NCI-H2081 (cell line): Measurements from ENCODE around the gene YBX2.
A peak's percentile ranks its signal among the peaks of the same experiment; 100 is the strongest.

ENCODE experiments used
- DNase-seq, 2 experiments: peaks; one replicate each; lab custom pipeline; 2025; lab: John Stamatoyannopoulos, UW

YBX2 gene

DNA sequence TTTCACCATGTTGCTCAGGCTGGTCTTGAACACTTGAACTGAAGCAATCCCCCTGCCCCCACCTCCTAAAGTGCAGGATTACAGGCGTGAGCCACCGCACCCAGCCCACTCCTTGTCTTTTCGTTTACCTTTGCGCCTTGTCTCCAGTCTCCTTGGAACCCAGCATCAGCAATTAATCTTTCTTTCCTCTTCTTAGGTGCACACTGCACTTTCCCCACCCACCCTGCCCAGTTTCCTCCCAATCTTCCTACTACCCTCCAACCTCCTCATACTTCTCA is 30.7 kb downstream of the YBX2 start:
- DNase-seq, result no peak

DNA sequence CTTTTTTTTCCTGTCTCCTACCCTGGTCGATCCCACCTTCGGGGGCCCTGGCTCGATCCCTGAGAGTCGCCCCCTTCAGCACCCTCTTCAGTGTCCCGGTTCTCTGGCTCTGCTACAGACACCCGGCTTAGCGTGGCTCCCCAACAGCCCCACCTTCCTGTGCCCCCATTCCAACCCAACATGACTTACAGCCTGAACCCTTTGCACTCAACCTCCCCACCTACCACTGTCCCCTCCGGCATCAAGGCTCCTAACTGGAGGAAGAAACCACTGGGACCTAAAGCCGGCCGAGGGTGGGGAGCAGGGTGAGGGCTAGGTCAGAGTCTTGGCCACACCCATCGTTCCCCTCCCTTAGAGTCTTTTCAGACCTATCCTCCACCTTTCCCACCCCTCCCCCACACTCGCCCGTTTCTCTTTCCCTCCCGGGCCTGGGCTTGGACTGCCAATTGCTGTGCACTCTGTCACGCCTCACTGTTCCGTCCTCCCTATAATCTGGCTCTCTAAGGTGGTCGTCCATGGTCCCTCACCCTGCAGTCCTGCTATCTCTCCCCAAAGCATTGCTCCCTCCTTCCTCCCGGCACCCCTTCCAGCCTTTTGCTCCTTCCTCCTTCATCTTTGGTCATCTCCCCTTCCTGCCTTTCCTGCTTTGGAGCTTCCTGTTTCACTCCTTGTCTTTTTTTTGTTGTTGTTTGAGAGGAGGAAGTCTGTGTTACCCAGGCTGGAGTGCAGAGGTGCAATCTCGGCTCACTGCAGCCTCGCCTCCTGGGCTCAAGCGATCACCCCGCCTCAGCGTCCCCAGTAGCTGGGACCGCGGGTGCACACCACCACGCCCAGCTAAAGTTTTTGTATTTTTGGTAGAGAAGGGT is 31.3 kb downstream of the YBX2 start:
- peak in 1 of 2 experiments; percentile 8 for DNase-seq

GRCh38 chr17:7262192-7262934 is 32.1 kb downstream of the YBX2 start, which contains the start of gene CLDN7:
CLDN7 (minus strand) TSS chr17:7262478; CDS start chr17:7262043, 435 bp downstream.
- peak; percentile 56 to 78 for DNase-seq

GRCh38 chr17:7261379-7262191 is 32.9 kb downstream of the YBX2 start:
- no peak for DNase-seq

GRCh38 chr17:7260651-7261378 is 33.6 kb downstream of the YBX2 start:
- peak; percentile 25 to 38 for DNase-seq

DNA sequence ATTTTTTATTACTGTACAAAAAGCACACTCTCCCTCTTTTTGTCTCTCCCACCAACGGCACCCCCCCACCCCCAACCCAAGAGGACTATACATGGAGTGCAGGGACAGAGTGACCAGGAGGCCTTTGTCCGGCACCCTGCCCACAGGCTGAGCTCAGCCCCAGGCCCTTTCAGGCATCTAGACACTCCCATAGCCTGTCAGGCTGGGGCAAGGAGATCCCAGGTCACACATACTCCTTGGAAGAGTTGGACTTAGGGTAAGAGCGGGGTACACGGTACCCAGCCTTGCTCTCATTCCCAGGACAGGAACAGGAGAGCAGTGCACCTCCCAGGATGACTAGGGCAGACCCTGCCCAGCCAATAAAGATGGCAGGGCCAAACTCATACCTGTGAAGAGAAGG is 34.3 kb downstream of the YBX2 start:
- no peak for DNase-seq

DNA sequence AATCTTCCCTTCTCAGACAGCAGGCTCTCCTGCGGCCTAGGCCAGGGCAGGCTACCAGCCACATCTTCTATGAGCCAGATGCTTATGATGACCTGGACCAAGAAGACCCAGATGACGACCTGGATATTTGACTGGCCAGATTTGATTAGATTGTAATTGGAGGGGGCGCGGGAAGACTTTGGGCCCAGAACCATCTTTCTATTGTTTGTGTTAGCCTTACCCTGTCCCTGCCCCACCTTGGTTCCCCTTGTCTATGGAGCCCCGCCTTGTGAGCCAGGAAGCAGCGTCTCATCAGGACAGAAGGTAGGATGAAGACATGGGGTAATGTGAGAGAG is 34.9 kb downstream of the YBX2 start:
- DNase-seq, result no peak

DNA sequence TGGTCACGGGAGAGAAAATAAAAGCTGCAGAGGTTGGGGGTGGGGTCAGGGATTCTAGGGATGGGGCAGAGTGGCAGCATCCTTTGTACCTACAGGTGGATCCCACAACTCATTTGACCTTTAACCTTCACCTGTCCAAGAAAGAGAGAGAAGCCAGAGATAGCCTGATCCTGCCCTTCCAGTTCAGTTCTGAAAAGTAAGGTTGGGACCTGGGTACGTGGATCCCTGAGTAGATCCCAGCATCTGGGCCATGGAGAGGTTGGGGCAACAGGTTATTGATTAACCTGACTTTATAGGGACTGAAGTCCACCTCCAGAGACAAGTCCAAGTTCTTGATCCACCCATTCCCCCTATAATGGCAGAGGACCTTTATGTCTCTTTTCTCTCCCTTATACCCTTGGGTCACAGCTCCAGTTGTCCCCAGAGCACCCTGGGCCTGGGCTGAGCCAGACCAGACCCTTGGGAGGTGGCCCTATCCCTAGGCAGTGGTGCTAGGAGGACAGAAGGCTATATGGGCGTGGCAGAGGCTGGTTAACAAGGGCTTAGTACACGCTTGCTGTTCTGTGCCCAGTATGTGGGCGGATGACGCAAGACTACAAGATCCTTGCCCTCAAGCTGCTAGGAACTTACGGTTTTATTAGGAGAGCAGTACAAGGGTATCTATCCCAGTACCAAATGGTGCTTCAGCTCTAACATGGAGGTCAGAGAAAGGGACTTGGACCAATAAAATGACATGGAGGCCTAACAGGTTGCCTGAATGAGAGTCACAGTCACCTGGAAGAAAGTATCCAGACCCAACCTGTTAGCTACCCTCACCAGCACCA is 35.5 kb downstream of the YBX2 start:
- no peak for DNase-seq

DNA sequence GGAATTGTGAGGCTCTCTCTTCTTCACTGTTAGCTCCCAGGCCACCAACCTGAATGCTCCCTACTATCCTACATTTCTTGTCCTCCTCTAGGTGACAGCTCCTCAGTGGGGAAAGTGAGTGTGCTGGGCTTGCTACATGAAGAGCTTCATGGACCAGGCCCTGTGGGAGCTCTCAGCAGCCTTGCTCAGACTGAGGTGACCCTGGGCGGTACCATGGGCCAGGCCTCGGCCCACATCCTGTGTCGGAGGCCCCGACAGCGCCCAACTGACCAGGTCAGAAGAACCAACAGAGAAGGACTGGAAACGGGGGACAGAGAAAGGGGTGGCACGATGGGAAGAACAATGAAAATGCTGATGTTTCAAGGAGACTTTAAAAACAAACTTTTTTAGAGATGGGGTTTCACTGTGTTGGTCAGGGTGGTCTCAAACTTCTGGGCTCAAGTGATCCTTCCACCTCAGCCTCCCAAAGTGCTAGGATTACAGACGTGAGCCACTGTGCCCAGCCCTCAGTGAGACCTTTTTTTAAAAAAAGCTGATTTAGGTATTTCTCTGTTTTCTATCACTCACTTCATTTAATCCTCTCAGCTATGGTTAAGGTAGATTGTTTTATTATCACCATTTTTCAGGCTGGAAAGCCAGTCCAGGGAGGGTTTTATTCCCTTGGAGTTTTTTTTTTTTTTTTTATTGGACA is 37.5 kb downstream of the YBX2 start:
- DNase-seq, result no peak

DNA sequence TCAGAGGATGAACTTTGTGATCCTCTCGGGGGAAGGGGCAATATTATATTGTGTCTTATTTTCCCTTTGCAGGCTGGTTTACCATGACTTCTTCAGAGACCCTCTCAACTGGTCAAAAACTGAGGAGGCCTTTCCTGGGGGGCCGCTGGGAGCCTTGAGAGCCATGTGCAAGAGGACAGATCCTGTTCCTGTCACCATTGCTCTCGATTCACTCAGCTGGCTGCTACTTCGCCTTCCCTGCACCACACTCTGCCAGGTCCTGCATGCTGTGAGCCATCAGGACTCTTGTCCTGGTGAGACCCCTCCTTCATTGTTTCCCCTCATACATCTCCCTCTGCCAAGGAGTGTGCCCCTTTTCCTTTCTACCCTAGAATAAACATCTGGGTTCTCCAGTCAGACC is 39.9 kb downstream of the YBX2 start:
- no peak for DNase-seq

- no peak for DNase-seq
Measured at GRCh38 chr17:7253082-7253481, 41.4 kb downstream of the YBX2 start.

- peak; percentile 80 to 83 for DNase-seq
Measured at GRCh38 chr17:7252176-7253043, 42.0 kb downstream of the YBX2 start, which contains the start of gene ELP5. ELP5 (plus strand) TSS chr17:7252215; CDS start chr17:7252551, 336 bp downstream.

- peak; percentile 92 to 95 for DNase-seq
Measured at GRCh38 chr17:7251661-7252175, 42.7 kb downstream of the YBX2 start, which contains the start of gene CTDNEP1. CTDNEP1 (minus strand) TSS chr17:7251734; CDS start chr17:7251296, 438 bp downstream.

- no peak for DNase-seq
Measured at GRCh38 chr17:7250695-7251627, 43.5 kb downstream of the YBX2 start.

GRCh38 chr17:7249830-7250229 is 44.6 kb downstream of the YBX2 start:
- no peak for DNase-seq

DNA sequence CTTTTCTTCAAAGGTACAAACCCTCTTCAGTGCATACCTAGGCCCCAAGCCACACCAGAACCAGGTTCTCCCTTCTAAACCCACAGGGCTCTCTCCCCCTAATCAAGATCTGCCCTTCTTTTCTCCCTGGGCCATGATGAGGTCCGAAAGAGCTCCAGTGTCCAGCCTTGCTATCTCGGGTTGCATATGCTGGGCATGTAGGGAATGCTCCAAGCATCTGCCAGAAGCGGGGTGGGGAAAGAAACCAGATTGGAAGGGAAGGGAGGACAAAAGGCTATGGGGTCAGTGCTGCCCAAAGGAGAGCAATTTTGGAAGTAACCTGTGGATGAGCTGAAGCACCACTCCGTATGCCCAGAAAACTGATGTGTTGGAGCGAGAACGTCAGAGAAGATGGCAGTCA is 45.2 kb downstream of the YBX2 start:
- no peak for DNase-seq

DNA sequence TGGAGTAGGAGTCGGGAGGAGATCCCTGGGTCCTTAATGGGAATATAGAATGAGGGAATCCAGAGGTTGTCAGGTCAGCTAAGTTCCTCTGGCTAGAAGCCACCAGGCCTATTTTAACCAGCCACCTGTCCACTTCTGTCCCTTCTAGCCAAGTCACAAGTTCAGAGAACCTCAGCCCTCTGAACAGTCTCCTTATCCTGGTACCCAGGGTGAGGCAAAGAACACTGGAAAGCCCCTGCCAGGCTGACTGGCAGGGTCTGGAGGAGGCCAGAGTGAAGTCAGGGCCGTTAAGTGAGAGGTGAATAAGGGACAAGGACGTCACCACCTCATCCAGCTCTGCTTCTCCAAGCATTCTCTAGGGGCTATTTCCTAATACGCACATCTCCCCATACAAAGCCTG is 45.6 kb downstream of the YBX2 start:
- DNase-seq, result no peak

DNA sequence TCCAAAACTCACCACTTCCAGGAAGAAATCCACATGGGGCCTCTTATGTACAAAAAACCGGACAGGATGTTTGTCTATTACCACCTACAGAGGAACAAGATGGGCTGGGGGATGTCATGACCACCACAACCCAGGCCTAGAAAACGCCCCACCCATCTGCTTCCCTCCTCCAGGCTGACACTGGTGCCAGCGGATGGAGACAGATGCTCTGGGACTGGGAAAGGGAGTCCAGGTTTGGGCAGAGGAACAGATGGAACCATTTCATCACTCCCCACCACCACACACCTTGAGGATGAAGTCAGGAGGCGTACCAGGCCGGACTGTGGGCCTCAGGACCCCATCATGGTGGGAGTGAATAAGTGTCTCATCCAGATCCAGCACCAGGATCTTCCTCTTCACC is 47.7 kb downstream of the YBX2 start:
- no peak for DNase-seq
